GM12874 (cell line): ENCODE data around the gene THY1.

ENCODE experiments used
- CTCF ChIP-seq: IDR thresholded peaks from 2 replicates; pipeline ENCODE4 v1.5.1; 2011; ENCODE audit warnings: low read depth, mild to moderate bottlenecking, control low read depth, low read length, moderate library complexity; ENCODE audit not compliant: insufficient read depth

THY1 gene

GRCh38 chr11:119367661-119368120, 55.3 kb downstream of the THY1 start:
- TF ChIP-seq CTCF, result no peak
